CD14-positive monocyte (primary cell): Measurements from ENCODE around the gene POLDIP3. TPM values are rescaled to one million over a fixed set of nuclear protein-coding genes. Genes with fewer than 3 reads are reported as not detected.

Experiments used
- DNase-seq, 3 donors: peaks; one replicate each; pipeline ENCODE4 v3.0.0-alpha.2; 2011 to 2022
- H2AFZ ChIP-seq: 2 replicates; pipeline ENCODE4 v1.6.0; 2012; ENCODE audit warnings: mild to moderate bottlenecking, low read depth, low read length, inconsistent platforms; ENCODE audit not compliant: insufficient read depth, poor library complexity, severe bottlenecking
- H3K27ac ChIP-seq, 2 donors: 1 replicate in 1 of 2; 2 replicates in 1 of 2; pipeline ENCODE4 v1.5.1; 2012 to 2013; ENCODE audit warnings: low read length in 2 of 2, control low read depth in 1 of 2, inconsistent platforms in 1 of 2, low read depth in 1 of 2, mild to moderate bottlenecking in 1 of 2
- H3K27me3 ChIP-seq, 2 donors: one replicate each; pipeline versions ENCODE4 v1.6.0 to v1.6.1; 2011 to 2013; ENCODE audit warnings: low read length in 2 of 2; ENCODE audit not compliant: control insufficient read depth in 2 of 2, insufficient read depth in 2 of 2
- H3K36me3 ChIP-seq, 2 donors: replicated peaks in 1 of 2; 1 replicate in 1 of 2; 2 replicates in 1 of 2; pipeline versions ENCODE4 v1.5.1 to v1.6.1; 2012 to 2013; ENCODE audit warnings: low read length in 2 of 2, control low read depth in 1 of 2, inconsistent platforms in 1 of 2, mild to moderate bottlenecking in 1 of 2; ENCODE audit not compliant: insufficient read depth in 2 of 2, control insufficient read depth in 1 of 2
- H3K4me1 ChIP-seq, 2 donors: 1 replicate in 1 of 2; 2 replicates in 1 of 2; pipeline versions ENCODE4 v1.5.1 to v1.6.1; 2012 to 2013; ENCODE audit warnings: low read length in 2 of 2, control low read depth in 1 of 2, inconsistent platforms in 1 of 2, mild to moderate bottlenecking in 1 of 2, moderate library complexity in 1 of 2; ENCODE audit not compliant: insufficient read depth in 2 of 2, control insufficient read depth in 1 of 2
- H3K4me2 ChIP-seq: replicated peaks from 2 replicates; pipeline ENCODE3; 2012; ENCODE audit warnings: low read length, moderate library complexity, mild to moderate bottlenecking; ENCODE audit not compliant: poor library complexity, severe bottlenecking; ENCODE audit errors: extremely low read depth
- H3K4me3 ChIP-seq, 3 experiments: fragments of 200-600 bp in 1 of 3; sonication (generic) in 1 of 3; replicated peaks in 1 of 3; 1 replicate in 2 of 3; 2 replicates in 1 of 3; pipeline ENCODE4 v1.5.1; 2011 to 2013; ENCODE audit warnings: low read length in 3 of 3, mild to moderate bottlenecking in 3 of 3, control low read depth in 2 of 3, low read depth in 2 of 3, inconsistent platforms in 1 of 3, moderate library complexity in 1 of 3
- H3K79me2 ChIP-seq: 2 replicates; pipeline ENCODE4 v1.6.0; 2012; ENCODE audit warnings: mild to moderate bottlenecking, control low read depth, inconsistent platforms, low read length, moderate library complexity; ENCODE audit not compliant: insufficient read depth
- H3K9ac ChIP-seq: 2 replicates; pipeline ENCODE4 v1.6.0; 2017; ENCODE audit warnings: low read length, mild to moderate bottlenecking; ENCODE audit not compliant: insufficient read depth, poor library complexity, severe bottlenecking
- H3K9me3 ChIP-seq, 2 donors: replicated peaks in 1 of 2; 1 replicate in 1 of 2; 2 replicates in 1 of 2; pipeline versions ENCODE4 v1.5.1 to v1.6.1; 2012 to 2013; ENCODE audit warnings: low read length in 2 of 2, control low read depth in 1 of 2; ENCODE audit not compliant: control insufficient read depth in 1 of 2, insufficient read depth in 1 of 2
- H4K20me1 ChIP-seq: 2 replicates; pipeline ENCODE4 v1.6.0; 2012; ENCODE audit warnings: mild to moderate bottlenecking, low read length, control low read depth, moderate library complexity; ENCODE audit not compliant: insufficient read depth
- H3K27ac Mint-ChIP-seq, 7 donors: one replicate each; pipeline ENCODE4 v1.8.0; 2020; ENCODE audit warnings: mild to moderate bottlenecking in 7 of 7, mixed read lengths in 7 of 7, moderate library complexity in 6 of 7, inconsistent platforms in 2 of 7
- H3K27me3 Mint-ChIP-seq, 3 donors: one replicate each; pipeline ENCODE4 v1.8.0; 2021 to 2022; ENCODE audit warnings: low read depth in 3 of 3, mild to moderate bottlenecking in 3 of 3, mixed read lengths in 3 of 3, moderate library complexity in 3 of 3, inconsistent platforms in 1 of 3
- H3K36me3 Mint-ChIP-seq, 2 donors: one replicate each; pipeline ENCODE4 v1.8.0; 2020; ENCODE audit warnings: mixed read lengths in 2 of 2, inconsistent platforms in 1 of 2, mild to moderate bottlenecking in 1 of 2
- H3K4me1 Mint-ChIP-seq: one replicate; pipeline ENCODE4 v1.8.0; 2020; ENCODE audit warnings: mild to moderate bottlenecking, mixed read lengths
- H3K4me3 Mint-ChIP-seq, 2 donors: one replicate each; pipeline ENCODE4 v1.8.0; 2020; ENCODE audit warnings: mild to moderate bottlenecking in 2 of 2, mixed read lengths in 2 of 2, moderate library complexity in 1 of 2
- H3K9me3 Mint-ChIP-seq, 7 donors: one replicate each; pipeline ENCODE4 v1.8.0; 2020 to 2022; ENCODE audit warnings: mixed read lengths in 7 of 7, mild to moderate bottlenecking in 6 of 7, moderate library complexity in 6 of 7, inconsistent platforms in 2 of 7
- WGBS: methylation state at CpG from one replicate; pipeline ENCODE4 v1.1.5; 2013; ENCODE audit warnings: missing lambda C conversion rate; ENCODE audit not compliant: insufficient coverage; 5-methylcytosine and 5-hydroxymethylcytosine counted together
- intact Hi-C, 2 donors: fragments of 100-400 bp; cut with micrococcal nuclease; formaldehyde crosslinking; loops; one replicate each; pipeline versions ENCODE4 v1.15.0 to v1.15.1; 2023
- polyA plus RNA-seq, 3 donors: library from polyadenylated mRNA; depleted of rRNA in 1 of 3; unstranded in 2 of 3; stranded (reverse) in 1 of 3; fragments of 300-500 nt in 2 of 3; fragments of >200 nt in 1 of 3; fragmentation: Illumina TruSeq in 2 of 3; gene quantifications; 1 replicate in 2 of 3; 2 replicates in 1 of 3; pipeline ENCODE4 v1.2.3, GENCODE V29; 2012 to 2021
- TF ChIP-seq, protein P1 (sequence below): fragments of 200-600 bp; IDR thresholded peaks from one replicate; pipeline ENCODE4 v1.8.0; 2022; ENCODE audit warnings: antibody characterized with exemption, mild to moderate bottlenecking

The POLDIP3 gene
- polyA plus RNA-seq, 3 donors = 46.3 to 55.3 (median 53.8) TPM

DNA sequence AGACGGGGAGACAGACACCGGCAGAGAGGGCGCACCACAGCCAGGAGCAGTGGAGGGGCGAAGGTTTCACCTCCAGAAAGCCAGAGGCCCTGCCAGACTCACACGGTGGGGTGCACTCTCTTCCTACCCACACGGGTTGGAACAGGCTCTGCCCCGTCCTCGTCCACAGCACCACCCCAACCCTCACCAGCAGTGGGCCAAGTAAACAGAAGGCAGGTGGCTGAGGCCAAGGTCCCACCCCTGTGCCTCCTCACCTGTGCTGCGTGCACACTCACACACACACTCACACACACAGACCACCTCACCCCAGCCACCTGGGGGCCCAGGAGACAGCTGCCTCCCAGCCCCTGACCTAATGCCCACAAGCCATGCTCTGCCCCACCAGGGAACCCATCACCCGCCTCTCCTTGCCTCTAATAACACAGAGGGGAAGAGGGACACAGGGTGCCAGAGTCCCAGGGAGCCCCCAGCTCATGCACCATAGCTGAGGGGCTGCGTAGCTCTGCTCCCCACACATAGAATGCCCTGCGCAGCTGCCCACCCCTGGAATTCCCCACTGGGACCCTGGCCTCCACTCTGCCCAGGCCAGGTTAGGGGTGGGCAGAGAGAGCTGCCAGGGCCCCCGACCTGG is 31.4 kb upstream of the POLDIP3 start:
- H2AFZ ChIP-seq = no peak overlapping the region
- no peak overlapping the region for H3K4me3 ChIP-seq
- TF ChIP-seq, protein P1, sequence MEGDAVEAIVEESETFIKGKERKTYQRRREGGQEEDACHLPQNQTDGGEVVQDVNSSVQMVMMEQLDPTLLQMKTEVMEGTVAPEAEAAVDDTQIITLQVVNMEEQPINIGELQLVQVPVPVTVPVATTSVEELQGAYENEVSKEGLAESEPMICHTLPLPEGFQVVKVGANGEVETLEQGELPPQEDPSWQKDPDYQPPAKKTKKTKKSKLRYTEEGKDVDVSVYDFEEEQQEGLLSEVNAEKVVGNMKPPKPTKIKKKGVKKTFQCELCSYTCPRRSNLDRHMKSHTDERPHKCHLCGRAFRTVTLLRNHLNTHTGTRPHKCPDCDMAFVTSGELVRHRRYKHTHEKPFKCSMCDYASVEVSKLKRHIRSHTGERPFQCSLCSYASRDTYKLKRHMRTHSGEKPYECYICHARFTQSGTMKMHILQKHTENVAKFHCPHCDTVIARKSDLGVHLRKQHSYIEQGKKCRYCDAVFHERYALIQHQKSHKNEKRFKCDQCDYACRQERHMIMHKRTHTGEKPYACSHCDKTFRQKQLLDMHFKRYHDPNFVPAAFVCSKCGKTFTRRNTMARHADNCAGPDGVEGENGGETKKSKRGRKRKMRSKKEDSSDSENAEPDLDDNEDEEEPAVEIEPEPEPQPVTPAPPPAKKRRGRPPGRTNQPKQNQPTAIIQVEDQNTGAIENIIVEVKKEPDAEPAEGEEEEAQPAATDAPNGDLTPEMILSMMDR = no peak
- no peaks in the 10 kb centered on the region for H3K9me3 ChIP-seq
- H3K27ac ChIP-seq = no peak overlapping the region
- no peaks in the 10 kb centered on the region for H3K27me3 ChIP-seq
- Mint-ChIP-seq H3K27ac (peak overlapping the region in 2 of 7 donors; percentile 9 to 23), H3K4me3 (no peak overlapping the region), H3K4me1 (peaks cover 60% of the 10 kb centered on the region), H3K27me3 (peaks cover 0 to 4% (median 2%) of the 10 kb centered on the region in 3 donors), H3K36me3 (peaks cover 8 to 17% of the 10 kb centered on the region in 2 donors), H3K9me3 (no peaks in the 10 kb centered on the region)
- intact Hi-C loops = no loop called here
- H3K9ac ChIP-seq = no peak overlapping the region
- peaks cover 46 to 72% of the 10 kb centered on the region in 2 donors for H3K4me1 ChIP-seq
- H3K79me2 ChIP-seq = peaks cover 74% of the 10 kb centered on the region
- H3K4me2 ChIP-seq = no peak overlapping the region
- 73% methylated on average over 9 of the region's 13 CpGs for WGBS
- no peaks in the 10 kb centered on the region for H3K36me3 ChIP-seq
- peaks cover 77% of the 10 kb centered on the region for H4K20me1 ChIP-seq
- no peak for DNase-seq

DNA sequence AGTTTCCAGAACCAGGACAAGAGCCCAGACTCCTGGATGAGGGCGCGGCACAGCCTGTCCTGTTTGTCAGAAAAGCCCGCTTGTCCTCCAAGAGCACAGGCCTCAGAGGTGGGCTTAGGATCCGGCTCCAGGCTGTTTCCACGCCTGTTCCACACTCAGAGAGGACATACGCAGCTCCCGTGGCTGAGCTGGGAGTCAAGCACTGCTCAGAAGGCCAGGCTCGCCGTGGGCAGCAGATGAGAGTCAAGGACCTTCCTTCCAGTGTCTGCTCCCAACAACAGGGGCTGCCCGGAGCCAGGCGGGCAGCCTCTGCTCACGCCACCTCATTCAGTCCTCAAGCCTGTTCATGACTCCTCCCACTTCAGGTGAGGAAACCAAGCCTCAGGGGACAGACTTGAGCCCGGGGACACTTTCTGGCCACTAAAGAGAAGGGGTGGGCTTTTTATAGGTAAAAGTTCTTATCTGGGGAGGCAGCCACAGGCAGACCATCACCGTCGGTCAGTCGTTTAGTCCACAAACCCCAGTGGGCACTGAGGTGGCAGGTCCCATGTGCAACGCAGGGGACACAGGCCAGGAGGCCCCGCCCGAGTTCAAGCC is 30.8 kb upstream of the POLDIP3 start:
- H3K9me3 Mint-ChIP-seq = no peaks in the 10 kb centered on the region
- H3K27me3 ChIP-seq = no peaks in the 10 kb centered on the region
- no peak overlapping the region for H2AFZ ChIP-seq
- H3K36me3 ChIP-seq = no peaks in the 10 kb centered on the region
- TF ChIP-seq, protein P1 = no peak
- peaks cover 0 to 4% (median 0%) of the 10 kb centered on the region in 3 donors for H3K27me3 Mint-ChIP-seq
- peaks cover 63% of the 10 kb centered on the region for H3K4me1 Mint-ChIP-seq
- DNase-seq = no peak
- no peak overlapping the region for H3K4me3 ChIP-seq
- H3K27ac ChIP-seq = no peak overlapping the region
- H3K27ac Mint-ChIP-seq = peak overlapping the region in 4 of 7 donors; percentile 14 to 61 (median 30)
- intact Hi-C loops = no loop called here
- H4K20me1 ChIP-seq = peaks cover 77% of the 10 kb centered on the region
- peaks cover 46 to 72% of the 10 kb centered on the region in 2 donors for H3K4me1 ChIP-seq
- WGBS = 92% methylated on average over 18 of the region's 19 CpGs
- H3K36me3 Mint-ChIP-seq = peaks cover 8 to 17% of the 10 kb centered on the region in 2 donors
- peak overlapping the region; percentile 2 to 11 for H3K4me3 Mint-ChIP-seq
- H3K9ac ChIP-seq = no peak overlapping the region
- peaks cover 78% of the 10 kb centered on the region for H3K79me2 ChIP-seq
- H3K9me3 ChIP-seq = no peaks in the 10 kb centered on the region
- no peak overlapping the region for H3K4me2 ChIP-seq
